HFFc6 (cell line): ENCODE results near the gene GHRH. TPM values are rescaled to one million over a fixed set of nuclear protein-coding genes. Genes with fewer than 3 reads are reported as not detected.

Experiments used
- DNase-seq: peaks from one replicate; pipeline ENCODE4 v3.0.0-alpha.2; 2018
- H3K27ac Mint-ChIP-seq: 2 replicates; pipeline ENCODE4 v1.8.0; 2020; ENCODE audit warnings: mild to moderate bottlenecking, mixed read lengths
- H3K27me3 Mint-ChIP-seq: 2 replicates; pipeline ENCODE4 v1.8.0; 2021; ENCODE audit warnings: mild to moderate bottlenecking, moderate library complexity, mixed read lengths; ENCODE audit not compliant: insufficient read depth
- H3K36me3 Mint-ChIP-seq: 2 replicates; pipeline ENCODE4 v1.8.0; 2021; ENCODE audit warnings: low read depth, mixed read lengths
- H3K4me1 Mint-ChIP-seq: 2 replicates; pipeline ENCODE4 v1.8.0; 2020; ENCODE audit warnings: low read depth, mixed read lengths
- H3K4me3 Mint-ChIP-seq: 2 replicates; pipeline ENCODE4 v1.8.0; 2020; ENCODE audit warnings: mild to moderate bottlenecking, moderate library complexity, mixed read lengths
- H3K9me3 Mint-ChIP-seq: 2 replicates; pipeline ENCODE4 v1.8.0; 2020; ENCODE audit warnings: mild to moderate bottlenecking, mixed read lengths
- CTCF ChIP-seq: fragments of 200-600 bp; sonication (generic); IDR thresholded peaks from 2 replicates; pipeline ENCODE4 v1.5.0; 2021; ENCODE audit warnings: antibody characterized with exemption, mild to moderate bottlenecking
- total RNA-seq, 6 experiments: library from RNA; stranded (reverse); fragmentation: NEBNext Ultra II Directional; extraction: Animal tissue kit (Norgen Biotek cat#: 25700); gene quantifications; 2 replicates in 1 of 6; 3 replicates in 5 of 6; pipeline ENCODE4 v1.2.3, GENCODE V29; 2021

GHRH gene
- total RNA-seq, 6 experiments from 2014 or later = not detected

GRCh38 chr20:37295001-37295400 is 33.4 kb upstream of the GHRH start:
- H3K36me3 Mint-ChIP-seq = peaks cover 35% of the 10 kb centered on the region
- H3K27me3 Mint-ChIP-seq = peaks cover 3% of the 10 kb centered on the region
- peak; percentile 99 for DNase-seq
- TF ChIP-seq CTCF = no peak
- no peaks in the 10 kb centered on the region for H3K9me3 Mint-ChIP-seq
- H3K4me1 Mint-ChIP-seq = peaks cover 83% of the 10 kb centered on the region
- peak overlapping the region; percentile 94 for H3K27ac Mint-ChIP-seq
- peak overlapping the region; percentile 69 for H3K4me3 Mint-ChIP-seq

- peak overlapping the region; percentile 69 for H3K4me3 Mint-ChIP-seq
- H3K27me3 Mint-ChIP-seq = peaks cover 3% of the 10 kb centered on the region
- H3K36me3 Mint-ChIP-seq = peaks cover 29% of the 10 kb centered on the region
- H3K9me3 Mint-ChIP-seq = no peaks in the 10 kb centered on the region
- H3K27ac Mint-ChIP-seq = peak overlapping the region; percentile 94
- TF ChIP-seq CTCF = no peak
- H3K4me1 Mint-ChIP-seq = peaks cover 77% of the 10 kb centered on the region
- peak; percentile 70 for DNase-seq
These were observed 32.8 kb upstream of the GHRH start for GRCh38 chr20:37294262-37294981.

DNA sequence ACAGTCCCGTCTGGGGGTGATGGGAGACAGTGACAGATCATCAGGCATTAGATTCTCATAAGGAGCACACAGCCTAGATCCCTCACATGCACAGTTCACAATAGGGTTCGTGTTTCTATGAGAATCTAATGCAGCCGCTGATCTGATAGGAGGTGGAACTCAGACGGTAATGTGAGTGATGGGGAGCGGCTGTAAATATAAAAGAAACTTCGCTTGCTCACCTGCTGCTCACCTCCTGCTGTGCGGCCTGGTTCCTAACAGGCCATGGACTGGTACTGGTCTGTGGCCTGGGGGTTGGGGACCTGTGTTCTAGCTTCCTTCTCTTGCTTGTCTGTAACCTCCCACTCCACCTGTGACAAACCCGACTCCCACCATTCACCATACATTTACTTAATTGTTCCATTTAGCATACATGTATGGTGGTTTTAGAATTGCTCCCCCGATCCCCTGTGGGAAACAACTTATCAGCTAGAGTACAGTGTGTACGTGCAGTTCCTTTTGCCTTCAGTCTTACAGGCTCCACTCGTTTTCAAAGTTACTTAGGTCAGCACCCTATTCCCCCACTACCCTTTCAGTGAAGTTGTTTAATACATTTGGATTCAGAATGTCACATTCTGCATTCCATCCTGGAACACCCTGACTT is 31.8 kb upstream of the GHRH start:
- H3K4me3 Mint-ChIP-seq = no peak overlapping the region
- no peaks in the 10 kb centered on the region for H3K9me3 Mint-ChIP-seq
- no peak for DNase-seq
- no peak for TF ChIP-seq CTCF
- H3K27ac Mint-ChIP-seq = peak overlapping the region; percentile 94
- peaks cover 3% of the 10 kb centered on the region; the same call in 1 of the 2 replicates for H3K27me3 Mint-ChIP-seq
- H3K4me1 Mint-ChIP-seq = peaks cover 74% of the 10 kb centered on the region
- peaks cover 30% of the 10 kb centered on the region for H3K36me3 Mint-ChIP-seq

DNA sequence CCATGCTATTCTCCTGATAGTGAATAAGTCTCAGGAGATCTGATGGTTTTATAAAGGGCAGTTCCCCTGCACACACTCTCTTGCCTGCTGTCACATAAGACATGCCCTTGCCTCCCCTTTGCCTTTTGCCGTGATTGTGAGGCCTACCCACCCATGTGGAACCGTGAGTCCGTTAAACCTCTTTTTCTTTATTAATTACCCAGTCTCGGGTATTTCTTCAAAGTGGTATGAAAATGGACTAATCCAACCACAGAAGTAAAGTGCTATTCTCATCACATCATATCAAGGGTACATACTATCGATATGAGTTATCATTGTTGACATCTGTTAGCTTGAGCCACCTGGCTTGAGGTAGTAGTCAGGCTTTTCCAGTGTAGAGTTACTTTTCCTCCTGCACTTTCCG is 30.1 kb upstream of the GHRH start:
- Mint-ChIP-seq H3K27me3 (peaks cover 8% of the 10 kb centered on the region), H3K36me3 (peaks cover 30% of the 10 kb centered on the region), H3K4me1 (peaks cover 60% of the 10 kb centered on the region), H3K9me3 (no peaks in the 10 kb centered on the region), H3K4me3 (no peak overlapping the region), H3K27ac (peak overlapping the region; percentile 69)
- no peak for DNase-seq
- no peak for TF ChIP-seq CTCF

- Mint-ChIP-seq H3K4me1 (peaks cover 46% of the 10 kb centered on the region), H3K4me3 (peak overlapping the region; percentile 89), H3K27ac (peak overlapping the region; percentile 98), H3K9me3 (no peaks in the 10 kb centered on the region), H3K36me3 (peaks cover 30% of the 10 kb centered on the region), H3K27me3 (peaks cover 7% of the 10 kb centered on the region)
- no peak for DNase-seq
- TF ChIP-seq CTCF = no peak
These were observed 28.7 kb upstream of the GHRH start for GRCh38 chr20:37290158-37290810.
